ENCODE data around the gene ZBED1.

DNA sequence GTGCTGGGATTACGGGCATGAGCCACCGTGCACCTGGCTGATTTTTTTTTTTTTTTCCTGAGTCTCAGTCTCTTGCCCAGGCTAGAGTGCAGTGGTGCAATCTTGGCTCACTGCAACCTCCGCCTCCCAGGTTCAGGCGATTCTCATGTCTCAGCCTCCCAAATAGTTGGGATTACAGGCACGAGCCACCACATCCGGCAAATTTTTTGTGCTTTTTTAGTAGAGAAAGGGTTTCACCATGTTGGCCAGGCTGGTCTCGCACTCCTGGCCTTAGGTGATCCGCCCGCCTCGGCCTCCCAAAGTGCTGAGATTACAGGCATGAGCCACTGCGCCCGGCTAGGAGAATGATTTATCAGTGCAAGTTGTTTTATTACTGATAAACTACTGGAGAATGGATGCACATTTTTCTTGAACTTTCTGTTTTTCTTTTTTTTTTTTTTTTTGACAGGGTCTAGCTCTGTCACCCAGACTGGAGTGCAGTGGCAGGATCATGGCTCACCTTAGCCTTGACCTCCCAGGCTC lies 39.7 kb upstream of the ZBED1 start:
- TF ChIP-seq CTCF (conservative IDR thresholded peaks at IDR 0.05) (no peak), ZFX (IDR thresholded peaks at IDR 0.05) (no peak)
